Epithelial cell of proximal tubule (primary cell): ENCODE measurements around the gene CSTF2T. TPM values are rescaled to one million over a fixed set of nuclear protein-coding genes. Genes with fewer than 3 reads are reported as not detected.

ENCODE experiments used
- DNase-seq: peaks from one replicate; pipeline ENCODE4 v3.0.0-alpha.2; 2011; ENCODE audit warnings: low read depth
- H3K4me3 ChIP-seq: 2 replicates; pipeline ENCODE4 v1.5.1; 2011; ENCODE audit warnings: low read depth, mild to moderate bottlenecking, low read length
- CTCF ChIP-seq: conservative IDR thresholded peaks from 2 replicates; pipeline ENCODE4 v1.5.1; 2012; ENCODE audit warnings: low read depth, mild to moderate bottlenecking, low read length
- total RNA-seq: library from RNA; depleted of rRNA; stranded (reverse); fragments of >200 nt; gene quantifications from 2 replicates; pipeline ENCODE4 v1.2.3, GENCODE V29; 2015

The CSTF2T gene
- total RNA-seq, 1 donor from 2014 or later, result 11.9 TPM

- no peak for TF ChIP-seq CTCF
Observed at GRCh38 chr10:51733057-51733456, 33.7 kb upstream of the CSTF2T start.

GRCh38 chr10:51729822-51730555 is 30.6 kb upstream of the CSTF2T start:
- TF ChIP-seq CTCF, result no peak
- DNase-seq, result no peak
- H3K4me3 ChIP-seq, result no peak overlapping the region

More at GRCh38 chr10:51733057-51733456, 33.7 kb upstream of the CSTF2T start:
- DNase-seq, result no peak
- no peak overlapping the region for H3K4me3 ChIP-seq

- H3K4me3 ChIP-seq, result no peak overlapping the region
- DNase-seq, result no peak
- TF ChIP-seq CTCF, result no peak
Observed at GRCh38 chr10:51724038-51724437, 24.6 kb upstream of the CSTF2T start.

- DNase-seq, result no peak
- TF ChIP-seq CTCF, result no peak
- H3K4me3 ChIP-seq, result no peak overlapping the region
Observed at GRCh38 chr10:51718804-51719291, 19.5 kb upstream of the CSTF2T start.

- no peak for TF ChIP-seq CTCF
- no peak for DNase-seq
- no peak overlapping the region for H3K4me3 ChIP-seq
Observed at GRCh38 chr10:51716981-51717380, 17.6 kb upstream of the CSTF2T start.

- no peak overlapping the region for H3K4me3 ChIP-seq
- DNase-seq, result no peak
- TF ChIP-seq CTCF, result no peak
Observed at GRCh38 chr10:51711519-51711891, 12.1 kb upstream of the CSTF2T start.
